GM19043 (cell line): ENCODE data around the gene ERCC2.
"Not testable (repeated sequence)": the region's sequence is repeated elsewhere in the genome, so short reads cannot be mapped to it uniquely, and the experiment has no call there.

Experiments used
- ATAC-seq: cut with Tn5 transposase; IDR thresholded peaks from one replicate; pipeline ENCODE4 v1.9.1; 2021; ENCODE audit warnings: low read depth; ENCODE audit not compliant: unreplicated experiment

ERCC2 gene

DNA sequence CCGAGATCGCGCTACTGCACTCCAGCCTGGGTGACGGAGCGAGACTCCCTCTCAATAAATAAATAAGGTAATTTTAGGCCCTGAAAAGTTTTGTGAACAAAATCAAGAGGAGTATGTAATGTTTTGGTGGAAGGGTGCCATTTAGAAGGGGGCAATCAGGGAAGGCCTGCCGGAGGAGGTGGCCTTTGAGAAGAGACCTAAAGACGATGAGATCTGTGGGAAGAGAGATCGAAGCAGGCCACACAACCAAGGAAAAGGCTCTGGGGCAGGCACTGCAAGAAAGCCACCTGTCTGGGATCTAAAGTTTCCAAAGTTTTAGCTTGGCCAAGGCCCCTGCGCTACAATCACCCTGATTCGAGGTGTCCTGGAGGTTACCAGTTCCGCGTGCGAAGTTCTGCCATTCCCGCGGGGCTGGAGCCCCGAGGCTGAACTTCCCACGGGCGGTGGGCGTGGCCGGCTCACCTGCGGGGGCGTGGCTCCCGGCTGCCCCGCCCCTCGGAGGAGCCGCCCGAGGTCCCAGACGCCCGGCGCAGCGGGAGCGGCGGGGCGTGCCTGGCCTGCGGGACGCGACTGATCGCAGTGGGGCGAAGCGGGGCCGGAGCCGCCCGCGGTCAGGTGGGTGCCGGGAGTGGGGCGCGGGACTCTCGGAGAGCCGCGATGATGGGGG lies 30.0 kb downstream of the ERCC2 start, which contains the start of gene KLC3:
Gene KLC3, plus strand, starts transcription at position 519 of the 667 bp plus-strand sequence. CDS start 4,792 bp downstream, outside the sequence.
- no peak for ATAC-seq

DNA sequence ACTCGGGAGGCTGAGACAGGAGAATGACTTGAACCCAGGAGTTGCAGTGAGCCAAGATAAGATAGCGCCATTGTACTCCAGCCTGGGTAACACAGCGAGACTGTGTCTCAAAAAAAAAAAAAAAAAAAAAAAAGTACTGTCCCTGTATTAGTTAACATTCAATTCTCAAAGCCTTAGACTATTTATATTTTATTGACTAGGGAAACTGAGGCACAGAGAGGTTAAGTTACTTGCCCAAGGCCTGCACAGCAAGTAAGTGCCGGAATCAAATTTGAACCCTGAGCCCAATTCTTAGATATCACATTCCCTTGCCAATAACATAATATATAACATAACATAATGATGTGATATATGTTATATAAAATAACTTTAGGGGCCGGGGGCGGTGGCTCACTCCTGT lies 30.7 kb downstream of the ERCC2 start:
- ATAC-seq = no peak

DNA sequence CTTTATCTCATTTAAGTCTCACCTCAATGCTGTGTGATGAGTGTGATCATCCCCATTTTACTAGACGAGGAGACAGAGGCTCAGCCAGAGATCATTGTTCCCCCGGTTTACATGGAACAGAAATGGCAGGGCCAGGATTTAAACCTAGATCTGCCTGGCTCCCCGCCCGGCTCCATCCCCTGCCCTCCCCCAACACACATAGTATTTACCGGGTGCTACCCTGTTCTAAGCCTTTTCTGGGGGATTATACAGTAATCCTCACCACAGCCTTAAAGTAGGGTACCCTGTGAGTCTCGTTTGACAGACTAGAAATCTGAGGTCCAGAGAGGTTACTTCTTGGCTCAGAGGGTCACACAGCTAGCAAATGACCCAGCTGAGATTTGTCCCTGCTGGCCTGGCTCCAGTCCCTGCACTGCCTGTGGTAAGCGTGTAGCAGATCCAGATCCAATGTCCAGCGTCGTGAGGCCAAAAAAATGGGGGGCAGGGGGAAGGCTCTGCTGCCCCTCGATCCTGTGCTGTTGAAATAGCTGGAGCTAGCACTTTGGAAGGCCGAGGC lies 33.6 kb downstream of the ERCC2 start:
- ATAC-seq = no peak

DNA sequence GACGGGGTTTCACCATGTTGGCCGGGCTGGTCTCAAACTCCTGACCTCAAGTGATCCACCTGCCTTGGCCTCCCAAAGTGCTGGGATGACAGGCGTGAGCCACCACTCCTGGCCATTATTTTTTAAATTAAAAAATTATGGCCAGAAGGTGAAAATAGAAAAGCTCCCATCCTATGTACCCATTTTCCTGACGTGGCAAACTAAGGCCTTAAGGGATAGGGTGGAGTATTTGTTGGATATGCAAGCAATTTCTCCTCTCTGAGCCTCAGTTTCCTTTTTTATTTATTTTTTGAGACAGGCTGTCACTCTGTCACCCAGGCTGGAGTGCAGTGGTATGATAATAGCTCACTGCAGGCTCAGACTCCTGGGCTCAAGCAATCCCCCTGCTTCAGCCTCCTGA lies 35.5 kb downstream of the ERCC2 start:
- ATAC-seq = not testable (repeated sequence)

DNA sequence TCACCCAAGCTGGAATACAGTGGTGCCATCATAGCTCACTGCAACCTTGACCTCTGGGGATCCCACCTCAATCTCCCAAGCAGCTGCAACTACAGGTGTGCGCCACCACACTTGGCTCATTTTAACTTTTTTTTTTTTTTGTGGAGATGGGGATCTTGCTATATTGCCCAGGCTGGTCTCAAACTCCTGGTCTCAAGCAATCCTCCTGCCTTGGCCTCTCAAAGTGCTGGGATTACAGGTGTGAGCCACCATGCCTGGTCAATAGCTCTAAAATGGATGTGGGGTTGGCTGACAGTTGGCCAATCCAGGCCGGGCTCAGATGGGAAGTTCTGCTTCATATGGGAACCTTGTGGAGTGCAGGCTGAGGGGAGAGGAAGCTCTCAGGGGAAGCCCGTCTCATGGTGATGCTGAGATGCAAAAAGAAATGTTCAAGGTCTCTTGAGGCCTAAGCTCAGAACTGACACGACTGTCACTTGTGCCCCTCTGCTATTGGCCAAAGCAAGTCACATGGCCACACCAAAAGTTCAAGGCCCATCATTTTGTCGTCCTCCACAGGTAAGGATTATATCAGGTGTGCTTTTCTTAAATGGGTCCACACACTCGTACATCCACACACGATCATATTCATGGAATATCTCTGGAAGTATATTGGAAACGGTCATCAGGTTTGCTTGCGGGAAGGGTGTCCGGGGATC lies 36.6 kb downstream of the ERCC2 start:
- no peak for ATAC-seq

DNA sequence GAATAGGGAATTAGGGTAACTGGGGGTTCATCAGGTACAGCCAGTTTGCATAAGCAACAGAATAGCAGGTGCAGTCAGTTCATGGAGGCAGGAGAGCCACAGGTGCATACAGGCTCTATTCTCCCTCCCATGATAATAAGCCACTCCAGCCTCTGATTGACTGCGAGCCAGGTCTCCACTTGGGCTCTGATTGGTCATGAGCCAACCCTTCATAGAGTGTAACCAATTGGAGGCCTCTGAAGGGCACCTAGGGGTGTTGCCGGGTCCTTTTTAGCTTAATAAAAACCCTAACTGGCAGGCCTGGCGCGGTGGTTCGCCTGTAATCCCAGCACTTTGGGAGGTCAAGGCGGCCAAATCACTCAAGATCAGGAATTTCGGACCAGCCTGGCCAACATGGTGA lies 39.0 kb downstream of the ERCC2 start:
- no peak for ATAC-seq

DNA sequence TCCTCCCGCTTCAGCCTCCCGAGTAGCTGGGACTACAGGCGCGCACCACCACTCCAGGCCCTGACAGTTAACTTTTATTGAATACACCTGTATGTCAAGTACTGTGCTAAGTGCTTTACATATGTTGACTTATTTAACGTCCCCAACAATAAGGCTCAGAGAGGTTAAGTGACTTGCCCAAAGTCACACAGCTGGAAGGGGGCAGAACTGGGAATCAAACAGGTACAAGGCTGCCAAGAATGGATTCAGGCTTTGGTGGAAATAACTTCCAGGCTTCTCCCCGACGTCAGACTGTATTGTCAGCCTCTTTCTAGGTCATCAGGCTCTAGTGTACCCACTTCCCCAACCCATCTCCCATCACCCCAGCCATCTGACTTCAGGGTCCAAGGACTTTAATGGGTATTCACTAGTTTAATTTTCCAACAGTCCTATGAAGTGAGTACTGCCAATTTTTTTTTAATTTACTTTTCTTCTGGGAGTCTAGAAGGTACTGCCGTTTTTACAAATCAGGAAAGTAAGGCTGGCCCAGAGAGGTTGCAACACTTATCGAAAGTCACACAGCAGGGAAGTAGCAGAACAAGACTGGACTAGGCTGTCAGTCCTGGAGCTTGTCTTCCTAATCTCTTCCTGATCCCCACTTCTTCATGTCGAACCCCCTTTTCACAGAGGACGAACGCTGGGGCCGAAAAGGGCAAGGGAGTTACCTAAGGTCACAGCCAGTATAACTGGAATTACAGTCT lies 42.8 kb downstream of the ERCC2 start:
- ATAC-seq = no peak

DNA sequence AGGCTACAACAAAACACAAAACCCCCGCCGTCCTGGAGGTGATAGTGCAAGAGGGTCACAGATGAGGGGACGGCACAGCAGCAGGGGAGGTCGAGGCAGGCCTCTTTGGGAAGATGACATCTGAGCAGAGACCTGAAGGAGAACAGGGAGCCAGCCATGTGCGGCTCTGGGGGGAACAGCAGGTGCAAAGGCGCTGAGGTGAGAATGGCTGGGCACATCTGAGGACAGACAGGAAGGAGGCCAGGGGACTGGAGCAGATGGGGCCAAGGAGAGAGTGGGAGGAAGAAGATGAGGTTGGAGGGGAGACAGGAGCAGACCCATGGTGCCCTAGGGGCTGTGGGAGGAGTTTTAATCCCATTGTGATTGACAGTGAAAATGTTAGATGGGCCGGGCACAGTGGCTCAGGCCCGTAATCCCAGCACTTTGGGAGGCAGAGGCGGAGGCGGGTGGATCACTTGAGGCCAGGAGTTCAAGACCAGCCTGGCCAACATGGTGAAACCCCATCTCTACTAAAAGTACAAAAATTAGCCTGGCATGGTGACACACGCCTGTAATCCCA lies 45.9 kb downstream of the ERCC2 start:
- ATAC-seq = no peak

DNA sequence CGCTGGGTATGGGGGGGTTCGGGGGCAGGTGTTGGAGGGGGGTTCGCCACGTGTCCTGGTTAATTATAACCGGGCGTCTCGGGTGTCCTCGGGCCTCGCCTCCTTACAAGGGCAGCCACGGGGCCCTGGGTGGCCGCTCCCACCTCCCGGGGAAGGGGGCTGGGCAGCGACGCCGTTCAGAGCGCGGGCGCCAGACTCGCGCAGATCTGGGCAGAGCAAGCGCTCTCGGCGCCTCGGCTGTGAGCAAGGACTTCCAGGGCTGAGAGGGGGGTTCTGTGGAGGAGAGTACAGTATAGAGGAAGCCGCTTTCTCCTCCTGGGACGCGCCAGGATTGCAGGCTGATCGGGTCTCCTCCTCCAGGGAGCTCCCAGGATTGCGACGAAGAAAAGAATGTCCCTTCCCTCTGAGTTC lies 46.7 kb downstream of the ERCC2 start:
- no peak for ATAC-seq

DNA sequence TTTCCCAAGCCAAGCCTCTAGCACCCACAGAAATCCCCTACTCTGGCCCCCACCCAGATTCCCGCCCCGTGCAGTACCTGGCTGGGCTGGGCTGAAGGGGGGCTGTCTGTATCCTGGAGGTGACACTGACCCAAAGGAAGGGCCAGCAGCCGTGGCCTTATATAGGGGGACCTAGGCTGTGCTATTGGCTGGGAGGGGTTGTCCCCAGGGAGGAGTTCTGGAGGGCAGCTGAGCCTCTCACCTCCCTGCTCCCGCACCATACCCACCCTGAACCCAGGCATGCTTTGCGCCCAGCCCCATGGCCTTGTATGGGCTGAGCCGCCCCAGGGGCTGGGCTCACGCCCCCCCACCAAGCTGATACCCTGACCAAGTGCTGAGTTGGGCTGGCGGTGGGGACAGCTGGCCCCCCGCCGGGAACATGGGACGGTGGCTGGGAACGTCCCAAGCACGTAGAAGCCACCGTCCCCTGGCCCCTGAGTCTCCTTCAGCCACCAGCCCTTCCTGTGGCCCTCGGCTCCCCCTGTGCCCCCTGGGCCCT lies 47.6 kb downstream of the ERCC2 start, which contains the start of gene CKM:
Gene CKM, minus strand, starts transcription at position 132 of the 538 bp plus-strand sequence. CDS start 3,162 bp downstream, outside the sequence.
- ATAC-seq = no peak

DNA sequence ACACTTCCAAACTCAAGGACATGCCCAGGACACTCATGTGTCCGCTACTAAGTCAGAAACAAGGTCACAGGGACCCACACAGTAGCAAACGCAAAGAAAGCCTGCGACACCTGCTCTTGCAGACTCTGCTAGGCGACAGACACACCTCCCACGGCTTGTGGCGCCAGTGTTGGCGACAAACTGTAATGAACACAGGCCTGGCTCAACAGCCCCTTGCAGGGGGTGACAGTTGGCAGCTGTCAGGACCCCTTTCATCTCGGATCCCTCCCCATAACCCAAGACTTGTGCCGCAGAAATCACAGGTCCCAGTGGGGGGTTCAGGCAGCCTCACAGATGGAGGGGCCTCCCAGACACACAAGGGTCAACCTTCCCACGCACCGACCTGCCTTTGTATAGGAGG lies 48.1 kb downstream of the ERCC2 start:
- no peak for ATAC-seq

DNA sequence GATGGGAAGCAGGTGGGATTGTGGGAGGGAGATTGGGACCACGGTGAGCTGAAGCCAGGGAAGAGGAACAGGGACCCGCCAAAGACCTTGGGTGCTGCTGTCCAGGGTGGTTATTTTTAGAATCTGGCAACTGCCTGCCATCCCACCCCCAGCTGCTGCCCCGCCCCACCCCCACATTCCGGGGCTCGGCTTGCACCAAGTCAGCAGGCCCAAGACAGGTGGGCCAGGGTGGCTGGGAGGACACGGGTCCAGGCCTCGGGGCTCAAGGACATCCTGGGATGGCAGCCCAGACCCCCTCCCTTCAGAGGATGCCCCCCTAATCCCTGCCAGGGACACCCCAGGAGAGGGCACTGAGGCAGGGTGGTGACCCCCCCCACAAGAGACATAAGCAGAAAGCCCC lies 48.5 kb downstream of the ERCC2 start:
- ATAC-seq = no peak

DNA sequence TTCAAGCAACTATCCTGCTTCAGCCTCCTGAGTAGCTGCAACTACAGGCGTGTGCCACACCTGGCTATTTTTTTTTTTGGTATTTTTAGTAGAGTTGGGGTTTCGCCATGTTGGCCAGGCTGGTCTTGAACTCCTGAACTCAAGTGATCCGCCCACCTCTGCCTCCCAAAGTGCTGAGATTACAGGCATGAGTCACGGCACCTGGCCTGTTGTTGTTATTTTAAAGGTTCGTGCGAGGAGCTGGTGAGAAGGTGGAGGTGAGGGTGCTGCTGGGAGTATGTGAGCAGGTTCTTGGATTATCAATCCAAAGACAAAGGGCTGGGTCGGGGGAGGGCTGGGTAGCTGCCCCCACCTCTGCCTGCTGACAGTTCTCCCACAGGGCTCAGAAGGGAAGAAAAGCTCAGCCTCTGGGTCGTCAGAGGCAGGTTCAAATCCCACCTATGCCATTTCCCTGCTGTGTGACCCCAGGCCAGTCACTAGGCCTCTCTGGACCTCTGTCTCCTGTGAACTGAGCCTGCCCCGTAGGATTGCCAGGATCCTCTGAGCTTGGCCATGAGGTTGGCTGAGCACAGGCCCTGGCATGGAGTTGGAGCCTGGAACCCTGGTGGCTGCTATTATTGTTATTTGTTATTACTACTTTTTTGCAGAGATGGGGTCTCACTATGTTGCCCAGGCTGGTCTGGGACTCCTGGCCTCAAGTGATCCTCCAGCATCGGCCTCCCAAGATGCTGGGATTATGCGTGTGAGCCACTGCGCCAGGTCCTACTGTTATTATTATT lies 49.2 kb downstream of the ERCC2 start:
- no peak for ATAC-seq

DNA sequence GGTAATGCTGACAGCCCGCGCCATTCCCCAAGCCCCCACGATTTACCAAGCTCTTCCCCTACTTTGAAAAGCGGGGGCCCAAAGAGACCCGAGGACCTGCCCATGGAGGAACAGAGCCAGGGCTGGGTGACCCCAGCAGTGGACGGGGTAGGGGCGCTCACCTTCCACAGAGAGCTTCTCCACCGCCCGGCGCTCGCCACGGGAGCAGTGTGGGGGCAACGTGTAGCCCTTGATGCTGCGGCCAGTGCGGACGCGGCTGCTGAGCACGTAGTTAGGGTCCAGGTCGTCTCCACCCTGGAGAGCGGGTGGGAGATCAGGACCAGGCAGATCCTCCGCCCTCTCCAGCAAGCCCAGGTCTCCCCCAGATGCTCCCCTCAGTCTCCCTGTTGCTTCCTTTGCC lies 55.1 kb downstream of the ERCC2 start:
- no peak for ATAC-seq

DNA sequence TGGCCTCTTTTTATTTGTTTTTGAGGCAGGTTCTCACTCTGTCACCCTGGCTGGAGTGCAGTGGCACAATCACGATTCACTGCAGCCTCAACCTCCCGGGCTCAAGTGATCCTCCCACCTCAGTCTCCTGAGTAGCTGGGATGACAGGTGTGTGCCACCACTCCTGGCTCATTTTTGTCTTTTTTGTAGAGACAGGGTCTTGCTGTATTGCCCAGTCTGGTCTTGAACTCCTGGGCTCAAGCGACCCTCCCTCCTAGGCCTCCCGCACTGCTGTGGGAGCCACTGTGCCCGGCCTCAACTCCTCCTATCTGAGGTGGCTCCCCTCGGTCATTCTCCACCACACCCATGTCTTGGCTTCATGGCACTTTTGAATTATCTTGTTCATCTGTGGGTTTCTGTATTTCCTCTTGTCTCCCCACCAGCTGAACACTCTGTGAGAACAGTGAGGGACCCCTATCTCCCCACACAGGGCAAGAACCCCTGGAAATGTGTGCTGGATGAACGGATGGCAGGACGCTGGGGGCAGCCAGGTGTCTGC lies 55.6 kb downstream of the ERCC2 start:
- no peak for ATAC-seq

DNA sequence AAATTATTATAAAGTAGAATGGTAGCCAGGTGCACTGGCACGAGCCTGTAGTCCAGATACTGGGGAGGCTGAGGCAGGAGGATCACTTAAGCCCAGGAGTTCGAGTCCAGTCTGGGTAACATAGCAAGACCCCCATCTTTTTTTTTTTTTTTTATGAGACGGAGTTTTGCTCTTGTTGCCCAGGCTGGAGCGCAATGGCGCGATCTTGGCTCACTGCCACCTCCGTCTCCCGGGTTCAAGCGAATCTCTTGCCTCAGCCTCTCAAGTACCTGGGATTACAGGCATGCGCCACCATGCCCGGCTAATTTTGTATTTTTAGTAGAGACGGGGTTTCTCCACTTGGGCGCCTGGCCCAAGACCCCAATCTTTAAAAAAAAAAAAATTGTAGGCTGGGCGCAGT lies 58.1 kb downstream of the ERCC2 start:
- not testable (repeated sequence) for ATAC-seq

DNA sequence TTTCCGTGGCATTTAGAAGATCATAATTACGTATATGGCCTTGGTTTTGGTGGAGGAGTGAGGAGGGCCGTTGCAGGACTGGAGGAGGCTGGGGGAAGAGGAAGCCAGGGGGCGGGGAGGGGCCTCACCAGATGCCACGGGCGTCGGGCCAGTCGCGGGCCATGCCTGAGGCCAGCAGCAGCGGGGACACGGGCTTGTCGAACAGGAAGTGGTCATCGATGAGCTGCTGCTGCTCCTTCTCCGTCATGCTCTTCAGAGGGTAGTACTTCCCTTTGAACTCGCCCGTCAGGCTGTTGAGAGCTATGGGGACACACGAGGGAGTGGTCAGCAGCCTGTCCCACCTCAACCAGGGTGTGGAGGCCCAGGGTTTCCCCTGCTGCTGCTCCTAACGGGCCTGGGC lies 58.8 kb downstream of the ERCC2 start:
- no peak for ATAC-seq

DNA sequence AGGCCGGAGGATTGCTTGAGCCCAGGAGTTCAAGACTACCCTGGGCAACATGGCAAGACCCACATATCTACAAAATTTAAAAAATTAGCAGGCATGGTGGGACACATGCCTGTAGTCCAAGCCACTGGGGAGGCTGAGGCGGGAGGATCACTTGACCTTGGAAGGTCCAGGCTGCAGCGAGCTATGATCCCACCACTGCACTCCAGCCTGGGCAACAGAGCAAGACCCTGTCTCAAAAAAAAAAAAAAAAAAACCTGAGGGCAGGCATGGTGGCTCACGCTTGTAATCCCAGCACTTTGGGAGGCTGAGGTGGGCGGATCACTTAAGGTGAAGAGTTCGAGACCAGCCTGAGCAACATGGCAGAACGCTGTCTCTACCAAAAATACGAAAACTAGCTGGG lies 61.1 kb downstream of the ERCC2 start:
- not testable (repeated sequence) for ATAC-seq

DNA sequence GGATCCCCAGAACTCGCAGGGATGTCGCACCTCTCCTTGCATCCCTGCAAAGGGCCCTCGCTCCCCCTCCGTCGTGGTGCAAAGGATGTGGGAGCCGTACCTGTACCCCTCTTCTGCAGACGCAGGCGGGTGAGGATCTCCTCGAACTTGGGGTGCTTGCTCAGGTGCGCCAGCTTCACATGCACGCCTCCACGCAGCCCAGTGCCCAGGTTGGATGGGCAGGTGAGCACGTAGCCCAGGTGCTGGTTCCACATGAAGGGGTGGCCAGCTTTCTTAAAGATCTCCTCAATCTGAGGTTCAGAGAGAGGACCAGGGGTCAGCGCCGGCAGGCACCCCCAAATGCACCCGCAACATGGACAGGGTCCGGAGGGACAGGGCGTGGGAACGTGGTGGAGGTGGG lies 63.0 kb downstream of the ERCC2 start:
- ATAC-seq = no peak
